Thyroid gland (tissue), 4 donors: ENCODE results near the gene ADORA2B.

Experiments used
- POLR2A ChIP-seq, 2 donors: fragments of 450-650 bp; IDR thresholded peaks; one replicate each; pipeline ENCODE4 v1.6.1; 2017; ENCODE audit warnings: antibody characterized with exemption in 2 of 2, mild to moderate bottlenecking in 2 of 2, moderate library complexity in 1 of 2
- TF ChIP-seq, protein P1 (sequence below), 6 experiments: fragments of 200-600 bp in 3 of 6; fragments of 450-650 bp in 3 of 6; sonication (generic) in 3 of 6; IDR thresholded peaks; one replicate each; pipeline ENCODE4 v1.5.1; 2016 to 2019; ENCODE audit warnings: antibody characterized with exemption in 6 of 6, mild to moderate bottlenecking in 2 of 6, inconsistent platforms in 1 of 6, moderate library complexity in 1 of 6

DNA sequence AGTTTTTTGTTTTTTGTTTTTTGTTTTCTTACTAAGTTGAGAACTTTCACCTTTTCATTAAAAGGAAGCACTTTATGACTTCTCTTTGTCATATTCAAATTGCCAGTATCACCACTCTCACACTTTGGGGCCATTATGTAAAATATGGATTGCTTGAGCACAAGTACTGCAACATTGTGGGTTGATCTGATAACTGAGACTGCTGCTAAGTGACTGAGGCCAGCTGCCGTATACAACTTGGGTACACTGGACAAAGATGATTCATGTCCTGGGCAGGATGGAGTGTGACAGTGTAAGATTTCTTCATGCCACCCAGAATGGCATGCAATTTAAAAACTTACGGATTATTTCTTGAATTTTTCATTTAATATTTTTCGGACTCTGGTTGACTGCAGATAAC, 62.5 kb downstream of the ADORA2B start:
- TF ChIP-seq POLR2A (IDR thresholded peaks at IDR 0.05), result no peak
- TF ChIP-seq, protein P1, sequence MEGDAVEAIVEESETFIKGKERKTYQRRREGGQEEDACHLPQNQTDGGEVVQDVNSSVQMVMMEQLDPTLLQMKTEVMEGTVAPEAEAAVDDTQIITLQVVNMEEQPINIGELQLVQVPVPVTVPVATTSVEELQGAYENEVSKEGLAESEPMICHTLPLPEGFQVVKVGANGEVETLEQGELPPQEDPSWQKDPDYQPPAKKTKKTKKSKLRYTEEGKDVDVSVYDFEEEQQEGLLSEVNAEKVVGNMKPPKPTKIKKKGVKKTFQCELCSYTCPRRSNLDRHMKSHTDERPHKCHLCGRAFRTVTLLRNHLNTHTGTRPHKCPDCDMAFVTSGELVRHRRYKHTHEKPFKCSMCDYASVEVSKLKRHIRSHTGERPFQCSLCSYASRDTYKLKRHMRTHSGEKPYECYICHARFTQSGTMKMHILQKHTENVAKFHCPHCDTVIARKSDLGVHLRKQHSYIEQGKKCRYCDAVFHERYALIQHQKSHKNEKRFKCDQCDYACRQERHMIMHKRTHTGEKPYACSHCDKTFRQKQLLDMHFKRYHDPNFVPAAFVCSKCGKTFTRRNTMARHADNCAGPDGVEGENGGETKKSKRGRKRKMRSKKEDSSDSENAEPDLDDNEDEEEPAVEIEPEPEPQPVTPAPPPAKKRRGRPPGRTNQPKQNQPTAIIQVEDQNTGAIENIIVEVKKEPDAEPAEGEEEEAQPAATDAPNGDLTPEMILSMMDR (IDR thresholded peaks at IDR 0.05), result no peak
